ENCODE results near the gene PTPN14. TPM values are rescaled to one million over a fixed set of nuclear protein-coding genes. Genes with fewer than 3 reads are reported as not detected.
"Not testable (repeated sequence)": the region's sequence is repeated elsewhere in the genome, so short reads cannot be mapped to it uniquely, and the experiment has no call there.

Gene PTPN14
- total and polyA plus RNA-seq, 12 donors: 5.0 to 71.6 (median 42.3) TPM

DNA sequence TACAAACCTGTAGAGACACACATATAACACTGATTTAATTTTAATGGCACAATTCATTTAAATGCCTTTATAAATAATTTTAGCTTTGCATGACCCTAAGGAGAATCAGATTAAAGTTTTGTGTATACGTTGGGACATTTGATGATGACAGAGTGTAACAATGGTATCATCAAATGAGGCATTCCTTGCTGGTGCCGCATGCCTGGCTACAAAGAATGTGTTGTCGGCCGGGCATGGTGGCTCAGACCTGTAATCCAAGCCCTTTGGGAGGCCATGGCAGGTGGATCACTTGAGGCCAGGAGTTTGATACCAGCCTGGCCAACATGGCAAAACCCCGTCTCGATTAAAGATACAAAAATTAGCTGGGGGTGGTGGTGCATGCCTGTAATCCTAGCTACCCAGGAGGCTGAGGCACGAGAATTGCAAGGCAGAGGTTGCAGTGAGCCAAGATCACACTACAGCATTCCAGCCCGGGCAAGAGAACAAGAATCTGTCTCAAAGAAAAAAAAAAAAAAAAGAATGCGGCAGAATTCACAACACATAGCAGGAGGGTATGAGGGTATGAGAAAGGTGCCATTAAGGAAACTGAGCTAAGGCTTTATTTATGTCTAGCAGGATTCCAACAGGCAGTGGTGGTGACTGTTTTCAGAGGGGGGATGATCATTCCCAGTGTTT lies 58.9 kb downstream of the PTPN14 start:
- peak in 5 of 8 donors; percentile 46 to 68 (median 59) for ATAC-seq
- Histone ChIP-seq H3K4me1 (peaks cover 0 to 61% (median 40%) of the 10 kb centered on the region in 9 donors), H3K27me3 (no peaks in the 10 kb centered on the region), H3K9me3 (no peaks in the 10 kb centered on the region), H3K4me3 (no peak overlapping the region), H3K27ac (peak overlapping the region in 3 of 10 donors; percentile 16 to 46 (median 38)), H3K36me3 (no peaks in the 10 kb centered on the region)
- intact Hi-C loops (cut with DNase I): no loop called here
- WGBS, 2 donors: 79 to 87% methylated on average over 9 of the region's 9 CpGs
- DNase-seq: no peak
- TF ChIP-seq, protein P1, sequence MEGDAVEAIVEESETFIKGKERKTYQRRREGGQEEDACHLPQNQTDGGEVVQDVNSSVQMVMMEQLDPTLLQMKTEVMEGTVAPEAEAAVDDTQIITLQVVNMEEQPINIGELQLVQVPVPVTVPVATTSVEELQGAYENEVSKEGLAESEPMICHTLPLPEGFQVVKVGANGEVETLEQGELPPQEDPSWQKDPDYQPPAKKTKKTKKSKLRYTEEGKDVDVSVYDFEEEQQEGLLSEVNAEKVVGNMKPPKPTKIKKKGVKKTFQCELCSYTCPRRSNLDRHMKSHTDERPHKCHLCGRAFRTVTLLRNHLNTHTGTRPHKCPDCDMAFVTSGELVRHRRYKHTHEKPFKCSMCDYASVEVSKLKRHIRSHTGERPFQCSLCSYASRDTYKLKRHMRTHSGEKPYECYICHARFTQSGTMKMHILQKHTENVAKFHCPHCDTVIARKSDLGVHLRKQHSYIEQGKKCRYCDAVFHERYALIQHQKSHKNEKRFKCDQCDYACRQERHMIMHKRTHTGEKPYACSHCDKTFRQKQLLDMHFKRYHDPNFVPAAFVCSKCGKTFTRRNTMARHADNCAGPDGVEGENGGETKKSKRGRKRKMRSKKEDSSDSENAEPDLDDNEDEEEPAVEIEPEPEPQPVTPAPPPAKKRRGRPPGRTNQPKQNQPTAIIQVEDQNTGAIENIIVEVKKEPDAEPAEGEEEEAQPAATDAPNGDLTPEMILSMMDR (IDR thresholded peaks at IDR 0.05): no peak

DNA sequence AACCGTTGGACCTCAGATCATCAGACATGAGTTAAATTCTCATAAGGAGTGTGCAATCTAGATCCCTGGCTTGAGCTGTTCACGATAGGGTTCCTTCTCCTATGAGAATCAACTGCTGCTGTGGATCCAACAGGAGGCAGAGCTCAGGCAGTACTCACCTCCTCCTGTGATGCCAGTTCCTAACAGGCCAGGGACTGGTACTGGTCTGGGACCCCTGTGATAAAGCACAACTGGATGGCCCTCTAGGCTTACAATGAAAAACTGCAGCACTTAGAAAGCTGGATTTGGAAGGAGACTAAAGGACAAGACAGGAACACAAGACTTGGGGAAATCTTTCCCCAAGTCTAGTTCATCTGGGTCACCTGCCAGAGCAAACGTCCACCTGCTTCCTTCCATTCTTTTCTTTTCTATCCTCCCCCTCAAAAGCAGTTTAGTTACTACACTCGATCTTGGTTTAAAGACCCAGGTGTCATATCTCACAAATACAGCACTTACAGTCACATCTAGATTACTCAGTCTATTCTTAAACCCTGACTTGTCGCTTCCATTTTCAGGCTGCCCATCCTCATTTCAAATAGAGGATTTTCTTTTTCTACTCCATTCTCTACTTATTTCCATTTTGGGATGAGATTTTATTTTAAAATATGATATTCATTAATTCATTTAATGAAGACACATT lies 59.8 kb downstream of the PTPN14 start:
- no peak for ATAC-seq
- TF ChIP-seq, protein P1 (IDR thresholded peaks at IDR 0.05): no peak

DNA sequence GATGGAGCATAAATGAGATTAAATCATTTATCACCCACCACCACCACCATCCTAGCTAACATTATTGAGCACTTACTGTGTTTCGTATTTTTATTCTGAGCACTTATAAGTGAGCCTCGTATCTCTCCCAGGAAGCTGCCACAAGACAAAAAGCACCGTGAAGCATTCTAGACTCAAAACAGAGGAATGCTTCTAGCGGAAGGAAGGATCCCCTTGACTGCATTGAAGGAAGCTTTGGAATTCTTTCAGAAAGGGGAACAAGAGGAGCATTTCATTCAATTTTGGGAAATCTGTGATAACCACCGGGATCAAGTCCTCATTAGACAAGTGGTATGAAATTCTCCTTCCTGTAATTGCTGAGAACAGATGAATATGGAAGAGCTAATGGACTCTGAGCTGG lies 66.3 kb downstream of the PTPN14 start:
- Histone ChIP-seq H3K36me3 (peaks cover 0 to 3% (median 0%) of the 10 kb centered on the region in 9 donors), H3K27me3 (no peaks in the 10 kb centered on the region), H3K4me3 (no peak overlapping the region), H3K4me1 (peaks cover 0 to 30% (median 4%) of the 10 kb centered on the region in 9 donors), H3K27ac (no peak overlapping the region), H3K9me3 (no peaks in the 10 kb centered on the region)
- TF ChIP-seq, protein P1 (IDR thresholded peaks at IDR 0.05): no peak
- WGBS, 2 donors: 77 to 88% methylated on average over 5 of the region's 5 CpGs
- intact Hi-C loops (cut with DNase I): no loop called here
- ATAC-seq (no peak), DNase-seq (no peak)

More for the DNA sequence above, 59.8 kb downstream of the PTPN14 start:
- 72 to 73% methylated on average over 5 of the region's 5 CpGs for whole genome bisulfite sequencing, 2 donors
- no peaks in the 10 kb centered on the region for H3K27me3 ChIP-seq
- no peak for DNase-seq
- intact Hi-C loops (cut with DNase I): no loop called here
- no peak overlapping the region for H3K4me3 ChIP-seq
- no peaks in the 10 kb centered on the region for H3K9me3 ChIP-seq
- H3K27ac ChIP-seq: no peak overlapping the region
- H3K4me1 ChIP-seq: peaks cover 0 to 56% (median 35%) of the 10 kb centered on the region in 9 donors
- H3K36me3 ChIP-seq: no peaks in the 10 kb centered on the region

DNA sequence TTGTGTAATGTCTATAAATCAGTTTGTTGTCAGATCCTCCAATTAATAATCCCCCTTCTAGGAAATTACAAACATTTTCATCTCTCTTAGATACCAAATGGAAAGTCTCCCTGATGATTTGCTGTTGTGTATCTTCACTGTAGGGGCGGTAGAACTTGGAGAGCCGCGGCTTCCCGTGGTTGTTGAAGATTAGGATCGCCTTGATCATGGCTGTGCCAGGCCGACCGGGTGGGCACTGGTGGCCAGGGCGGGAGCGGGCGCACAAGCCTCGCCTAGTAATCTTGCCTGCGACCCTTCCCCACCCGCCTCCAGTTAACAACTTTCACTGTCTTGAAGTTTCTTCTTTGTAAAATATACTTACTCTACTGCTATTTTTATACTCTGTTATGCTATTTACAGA lies 68.2 kb downstream of the PTPN14 start:
- intact Hi-C loops (cut with DNase I); H3K27me3 ChIP-seq; H3K4me3 ChIP-seq; DNase-seq; ATAC-seq; H3K9me3 ChIP-seq; H3K36me3 ChIP-seq; H3K27ac ChIP-seq: not testable (repeated sequence)
- H3K4me1 ChIP-seq: peaks cover 0 to 19% (median 0%) of the 10 kb centered on the region in 9 donors
- WGBS, 2 donors: 77 to 82% methylated on average over 13 of the region's 13 CpGs

DNA sequence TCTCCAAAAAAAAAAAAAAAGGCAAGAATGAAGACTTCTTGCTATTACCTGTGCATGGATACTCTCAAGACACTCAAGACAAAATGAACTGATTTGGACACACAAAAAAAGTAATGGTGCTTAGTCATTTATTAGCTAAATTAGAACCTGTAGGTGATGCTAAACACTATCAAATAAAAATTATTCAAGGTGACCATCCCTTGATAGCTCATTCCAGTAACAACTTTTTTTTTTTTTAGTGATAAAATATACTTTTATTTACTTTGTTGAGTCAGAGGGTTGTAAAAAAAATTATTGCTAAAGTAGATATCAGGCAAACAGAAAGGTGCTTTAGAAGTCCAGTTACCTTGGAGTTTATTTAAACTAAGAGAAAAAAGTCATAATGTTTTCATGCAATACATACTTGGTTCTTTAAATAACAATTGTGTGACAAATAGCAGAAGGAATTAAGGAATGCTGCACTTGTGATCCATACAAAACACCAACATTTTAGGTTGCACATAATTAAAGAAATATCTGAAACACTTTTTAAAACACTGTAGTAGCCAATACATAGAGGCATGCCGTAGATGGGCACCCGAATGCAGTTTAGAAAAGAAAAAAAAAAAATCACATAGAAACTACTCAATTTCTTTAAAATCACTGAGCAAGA lies 69.3 kb downstream of the PTPN14 start:
- ATAC-seq: not testable (repeated sequence)
- 53 to 75% methylated on average over 2 of the region's 2 CpGs for WGBS, 2 donors

More for the DNA sequence above, 69.3 kb downstream of the PTPN14 start:
- H3K27me3 ChIP-seq; H3K4me3 ChIP-seq; H3K27ac ChIP-seq; intact Hi-C loops (cut with DNase I); DNase-seq; H3K36me3 ChIP-seq; H3K9me3 ChIP-seq: not testable (repeated sequence)
- H3K4me1 ChIP-seq: peaks cover 0 to 22% (median 10%) of the 10 kb centered on the region in 9 donors
